ENCODE results near the gene PDCD2. TPM values are rescaled to one million over a fixed set of nuclear protein-coding genes. Genes with fewer than 3 reads are reported as not detected.

Gene PDCD2
- total RNA-seq, 4 donors from 2014 or later = 53.5 to 82.2 (median 70.3) TPM

DNA sequence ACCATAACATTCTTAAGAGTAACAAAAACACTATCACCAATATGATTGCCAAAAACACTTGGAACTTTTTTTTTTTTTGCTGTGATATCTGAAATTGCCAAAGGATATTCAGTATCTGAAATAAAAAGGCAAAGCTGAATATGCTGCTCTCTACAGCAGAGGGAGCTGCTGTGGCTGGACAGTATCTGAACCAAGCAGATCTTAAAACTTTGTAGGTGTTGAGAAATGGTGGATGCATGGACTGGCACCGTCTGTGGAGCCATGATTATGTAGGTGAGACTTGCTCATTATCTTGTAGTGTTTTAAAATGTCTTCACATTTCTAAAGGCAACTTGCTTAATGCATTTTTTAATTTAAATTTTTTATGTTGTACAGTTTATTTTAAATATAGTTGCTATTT is 9.2 kb downstream of the PDCD2 start:
- Histone ChIP-seq H3K27me3 (no peaks in the 10 kb centered on the region), H3K9me3 (no peaks in the 10 kb centered on the region), H3K4me1 (no peaks in the 10 kb centered on the region), H3K4me3 (no peak overlapping the region), H3K36me3 (peaks cover 0 to 95% (median 12%) of the 10 kb centered on the region in 3 donors), H3K27ac (no peak overlapping the region)
- WGBS, 2 donors = 71 to 77% methylated on average over 1 of the region's 1 CpG
- no peak for TF ChIP-seq POLR2A (IDR thresholded peaks at IDR 0.05)
- TF ChIP-seq, protein P1, sequence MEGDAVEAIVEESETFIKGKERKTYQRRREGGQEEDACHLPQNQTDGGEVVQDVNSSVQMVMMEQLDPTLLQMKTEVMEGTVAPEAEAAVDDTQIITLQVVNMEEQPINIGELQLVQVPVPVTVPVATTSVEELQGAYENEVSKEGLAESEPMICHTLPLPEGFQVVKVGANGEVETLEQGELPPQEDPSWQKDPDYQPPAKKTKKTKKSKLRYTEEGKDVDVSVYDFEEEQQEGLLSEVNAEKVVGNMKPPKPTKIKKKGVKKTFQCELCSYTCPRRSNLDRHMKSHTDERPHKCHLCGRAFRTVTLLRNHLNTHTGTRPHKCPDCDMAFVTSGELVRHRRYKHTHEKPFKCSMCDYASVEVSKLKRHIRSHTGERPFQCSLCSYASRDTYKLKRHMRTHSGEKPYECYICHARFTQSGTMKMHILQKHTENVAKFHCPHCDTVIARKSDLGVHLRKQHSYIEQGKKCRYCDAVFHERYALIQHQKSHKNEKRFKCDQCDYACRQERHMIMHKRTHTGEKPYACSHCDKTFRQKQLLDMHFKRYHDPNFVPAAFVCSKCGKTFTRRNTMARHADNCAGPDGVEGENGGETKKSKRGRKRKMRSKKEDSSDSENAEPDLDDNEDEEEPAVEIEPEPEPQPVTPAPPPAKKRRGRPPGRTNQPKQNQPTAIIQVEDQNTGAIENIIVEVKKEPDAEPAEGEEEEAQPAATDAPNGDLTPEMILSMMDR (IDR thresholded peaks at IDR 0.05) = no peak
- no peak for TF ChIP-seq EP300 (IDR thresholded peaks at IDR 0.05)
- no peak for DNase-seq (ENCODE audit: low spot score in 2 of 2)

DNA sequence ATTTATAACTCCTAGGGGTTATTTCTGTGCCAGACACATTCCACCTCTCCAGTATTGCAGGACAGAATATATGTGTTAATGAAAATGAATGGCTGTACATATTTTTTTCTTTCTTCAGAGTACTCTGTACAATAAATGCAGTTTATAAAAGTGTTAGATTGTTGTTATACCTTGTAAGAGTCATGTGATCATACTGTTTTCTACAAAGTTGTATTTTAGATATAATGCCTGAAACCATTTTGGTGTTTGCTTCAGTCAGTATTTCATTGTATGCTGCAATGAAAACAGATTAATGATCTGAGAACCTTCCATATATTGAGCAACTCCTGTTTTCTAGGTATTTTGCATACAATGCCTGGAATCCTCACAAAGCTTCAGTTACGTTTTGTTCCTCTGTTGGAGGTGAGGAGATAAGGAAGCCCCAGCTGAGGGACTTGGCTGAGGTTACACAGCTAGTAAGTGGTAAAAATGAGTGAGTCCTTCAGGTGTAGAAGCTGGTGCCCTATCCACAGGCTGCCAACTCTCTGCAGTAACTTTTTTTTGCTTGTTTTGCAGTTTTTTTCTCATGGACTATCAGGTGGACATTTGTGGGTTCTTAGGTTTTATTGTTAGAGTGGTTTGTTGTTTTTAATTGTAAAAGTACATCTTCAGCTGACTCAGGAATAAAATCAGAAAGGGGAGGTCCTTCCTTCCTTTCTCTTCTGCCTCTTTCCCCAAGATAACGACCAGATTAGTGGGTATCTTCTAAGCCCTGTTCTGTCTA is 11.6 kb downstream of the PDCD2 start:
- DNase-seq (ENCODE audit: low spot score in 2 of 2) = no peak
- Histone ChIP-seq H3K27ac (no peak overlapping the region), H3K27me3 (no peaks in the 10 kb centered on the region), H3K9me3 (no peaks in the 10 kb centered on the region), H3K36me3 (peaks cover 0 to 96% (median 17%) of the 10 kb centered on the region in 3 donors), H3K4me1 (no peaks in the 10 kb centered on the region), H3K4me3 (no peak overlapping the region)
- 81 to 89% methylated on average over 2 of the region's 2 CpGs for WGBS, 2 donors
- TF ChIP-seq EP300 (IDR thresholded peaks at IDR 0.05) = no peak
- TF ChIP-seq POLR2A (IDR thresholded peaks at IDR 0.05) = no peak

DNA sequence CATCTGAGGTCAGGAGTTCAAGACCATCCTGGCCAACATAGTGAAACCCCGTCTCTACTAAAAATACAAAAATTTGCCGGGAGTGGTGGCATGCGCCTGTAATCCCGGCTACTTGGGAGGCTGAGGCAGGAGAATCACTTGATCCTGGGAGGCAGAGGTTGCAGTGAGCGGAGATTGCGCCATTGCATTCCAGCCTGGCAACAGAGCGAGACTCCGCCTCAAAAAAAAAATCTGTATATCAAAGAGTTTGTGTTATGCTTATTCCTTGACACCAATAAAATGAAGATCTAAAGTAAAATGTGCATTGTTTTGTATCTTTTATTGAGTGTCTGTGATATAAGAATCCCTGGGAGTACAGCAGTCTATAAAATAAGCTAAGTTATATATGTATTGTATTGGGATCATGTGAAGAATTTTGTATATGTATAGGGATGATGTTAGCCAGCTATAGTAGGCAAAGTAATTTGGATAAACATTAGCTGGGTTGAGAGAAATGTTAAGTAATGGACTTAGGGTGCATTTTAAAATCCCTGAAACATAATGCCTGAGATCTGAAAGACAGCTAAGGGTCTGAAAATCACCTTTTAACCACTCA is 19.4 kb downstream of the PDCD2 start:
- no peak for TF ChIP-seq POLR2A (IDR thresholded peaks at IDR 0.05)
- Histone ChIP-seq H3K27me3 (no peaks in the 10 kb centered on the region), H3K9me3 (no peaks in the 10 kb centered on the region), H3K4me3 (no peak overlapping the region), H3K36me3 (peaks cover 0 to 92% (median 2%) of the 10 kb centered on the region in 3 donors), H3K4me1 (no peaks in the 10 kb centered on the region), H3K27ac (no peak overlapping the region)
- DNase-seq (ENCODE audit: low spot score in 2 of 2) = no peak
- WGBS, 2 donors = 94 to 96% methylated on average over 8 of the region's 8 CpGs

DNA sequence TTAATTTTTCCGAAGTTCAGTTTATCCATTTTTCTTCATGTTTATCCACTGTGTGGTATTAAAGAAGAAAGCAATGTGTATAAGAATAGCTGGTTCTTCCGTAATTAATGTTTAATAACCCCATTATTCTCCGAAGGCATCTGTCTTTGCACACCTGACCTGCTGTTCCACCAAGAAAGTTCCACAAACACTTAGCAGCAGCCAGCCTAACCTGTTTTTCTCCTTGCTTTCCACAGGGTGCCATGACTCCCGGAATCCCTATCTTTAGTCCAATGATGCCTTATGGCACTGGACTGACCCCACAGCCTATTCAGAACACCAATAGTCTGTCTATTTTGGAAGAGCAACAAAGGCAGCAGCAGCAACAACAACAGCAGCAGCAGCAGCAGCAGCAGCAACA is 22.9 kb downstream of the PDCD2 start:
- Histone ChIP-seq H3K27ac (no peak overlapping the region), H3K36me3 (peaks cover 0 to 85% (median 0%) of the 10 kb centered on the region in 3 donors), H3K4me1 (peaks cover 0 to 19% (median 0%) of the 10 kb centered on the region in 4 donors), H3K27me3 (no peaks in the 10 kb centered on the region), H3K4me3 (no peak overlapping the region), H3K9me3 (no peaks in the 10 kb centered on the region)
- no peak for DNase-seq (ENCODE audit: low spot score in 2 of 2)
- 89 to 92% methylated on average over 4 of the region's 4 CpGs for WGBS, 2 donors
- TF ChIP-seq POLR2A (IDR thresholded peaks at IDR 0.05) (no peak), EP300 (IDR thresholded peaks at IDR 0.05) (no peak)
- TF ChIP-seq, protein P1 (IDR thresholded peaks at IDR 0.05) = no peak

DNA sequence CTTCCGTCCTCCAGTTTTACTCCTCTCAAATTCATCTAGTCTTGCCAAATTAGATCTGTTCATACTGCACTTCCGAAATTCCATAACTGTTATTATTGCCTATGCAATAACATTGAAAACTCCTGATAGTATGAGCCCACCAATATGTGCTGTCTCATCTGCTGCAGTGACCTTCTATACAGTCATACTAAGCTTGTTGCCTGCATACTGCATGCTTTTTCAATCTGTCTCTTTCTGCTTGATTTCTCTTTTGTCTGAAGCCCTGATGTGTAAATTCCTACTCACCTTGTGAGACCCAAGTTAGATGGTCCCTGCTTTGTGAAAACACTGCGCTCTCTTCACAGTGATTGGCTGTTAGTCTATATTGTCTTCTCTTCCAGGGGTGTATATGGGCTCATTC is 29.1 kb downstream of the PDCD2 start:
- TF ChIP-seq, protein P1 (IDR thresholded peaks at IDR 0.05) = no peak
- TF ChIP-seq POLR2A (IDR thresholded peaks at IDR 0.05) = no peak
- no peak for TF ChIP-seq EP300 (IDR thresholded peaks at IDR 0.05)
- H3K36me3 ChIP-seq = peaks cover 0 to 28% (median 0%) of the 10 kb centered on the region in 3 donors
- WGBS, 2 donors = 60% methylated on average over 3 of the region's 3 CpGs
- H3K4me1 ChIP-seq = peaks cover 6 to 61% (median 33%) of the 10 kb centered on the region in 4 donors
- DNase-seq (ENCODE audit: low spot score in 2 of 2) = no peak
- H3K4me3 ChIP-seq = peak overlapping the region in 3 of 4 donors; percentile 85 to 99 (median 87)
- no peak overlapping the region for H3K27ac ChIP-seq
- no peaks in the 10 kb centered on the region for H3K27me3 ChIP-seq
- no peaks in the 10 kb centered on the region for H3K9me3 ChIP-seq

DNA sequence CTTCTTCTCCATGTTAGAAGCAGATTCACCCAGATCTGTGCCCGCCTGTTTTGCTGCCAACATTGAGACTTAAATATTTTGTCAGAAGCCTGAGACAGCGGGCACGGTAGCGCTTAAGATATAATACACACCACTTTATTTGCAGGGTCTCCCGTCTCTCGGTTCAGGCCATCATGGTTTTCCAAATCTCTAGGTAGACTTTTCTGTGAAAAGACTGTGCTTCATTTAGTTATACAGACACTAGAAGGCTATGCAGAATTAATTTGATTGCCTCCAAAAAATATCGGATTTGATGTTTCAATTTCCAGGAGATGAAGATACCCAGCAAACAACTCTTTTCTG is 29.7 kb downstream of the PDCD2 start:
- H3K9me3 ChIP-seq = no peaks in the 10 kb centered on the region
- peak overlapping the region; percentile 65 to 97 (median 96) for H3K27ac ChIP-seq
- 1 to 2% methylated on average over 7 of the region's 7 CpGs for WGBS, 2 donors
- H3K4me3 ChIP-seq = peak overlapping the region; percentile 85 to 99 (median 86)
- peaks cover 6 to 67% (median 37%) of the 10 kb centered on the region in 4 donors for H3K4me1 ChIP-seq
- DNase-seq (ENCODE audit: low spot score in 2 of 2) = peak in 1 of 2 donors; percentile 8
- TF ChIP-seq POLR2A (IDR thresholded peaks at IDR 0.05) (no peak), EP300 (IDR thresholded peaks at IDR 0.05) (no peak)
- TF ChIP-seq, protein P1 (IDR thresholded peaks at IDR 0.05) = no peak
- H3K27me3 ChIP-seq = no peaks in the 10 kb centered on the region
- peaks cover 0 to 28% (median 0%) of the 10 kb centered on the region in 3 donors for H3K36me3 ChIP-seq

All from tibial nerve (tissue), 4 donors.